ENCODE results near the gene ARL14EP. TPM values are rescaled to one million over a fixed set of nuclear protein-coding genes. Genes with fewer than 3 reads are reported as not detected.

ARL14EP gene
- total RNA-seq, 1 experiment from 2014 or later: 16.2 TPM

- no peak overlapping the region for H3K27ac ChIP-seq
- H3K36me3 ChIP-seq (ENCODE audit: low read depth): no peaks in the 10 kb centered on the region
- DNase-seq: no peak
- H3K79me2 ChIP-seq (ENCODE audit: low read depth): no peaks in the 10 kb centered on the region
- H3F3A ChIP-seq (ENCODE audit: insufficient read depth, low read depth): no peaks in the 10 kb centered on the region
- intact Hi-C loops (cut with micrococcal nuclease; ENCODE audit: unreplicated experiment): no loop called here
- H3K4me1 ChIP-seq (replicated peaks; ENCODE audit: insufficient read depth): no peaks in the 10 kb centered on the region
- no peak overlapping the region for H3K4me2 ChIP-seq
- H3K9me2 ChIP-seq (ENCODE audit: insufficient read depth): peaks cover 6% of the 10 kb centered on the region; the same call in 1 of the 2 replicates
- TF ChIP-seq EZH2 (IDR thresholded peaks at IDR 0.05; ENCODE audit: low read depth): no peak
- no peak for TF ChIP-seq CTCF (conservative IDR thresholded peaks at IDR 0.05)
- H3K27me3 ChIP-seq (ENCODE audit: insufficient read depth, low read depth): 0 out of 2 replicates have a peak, but pooled peaks cover 4% of the 10 kb centered on the region
- H3K4me3 ChIP-seq: no peak overlapping the region
- ChIA-PET POLR2A (ENCODE audit: unreplicated experiment) (no interaction called here), CTCF (no interaction called here)
- H2AFZ ChIP-seq: no peak overlapping the region
- H3K9me3 ChIP-seq (ENCODE audit: insufficient read depth, low read depth): no peaks in the 10 kb centered on the region
- BruUV-seq (replicated peaks): no TSS peak
- no peaks in the 10 kb centered on the region for H4K20me1 ChIP-seq (ENCODE audit: insufficient read depth)
Observed at GRCh38 chr11:30281476-30282288, 41.2 kb upstream of the ARL14EP start.

- Histone ChIP-seq H3K4me2 (no peak overlapping the region), H3K4me1 (replicated peaks; ENCODE audit: insufficient read depth) (no peaks in the 10 kb centered on the region)
Observed at GRCh38 chr11:30282289-30282631, 40.6 kb upstream of the ARL14EP start.

GRCh38 chr11:30284836-30285235 lies 38.1 kb upstream of the ARL14EP start:
- Histone ChIP-seq H3K9me3 (ENCODE audit: insufficient read depth, low read depth) (no peaks in the 10 kb centered on the region), H3K4me3 (no peak overlapping the region), H3K79me2 (ENCODE audit: low read depth) (no peaks in the 10 kb centered on the region), H3K9me2 (ENCODE audit: insufficient read depth) (peaks cover 6% of the 10 kb centered on the region; the same call in 1 of the 2 replicates), H3K27ac (no peak overlapping the region), H3K4me1 (replicated peaks; ENCODE audit: insufficient read depth) (no peaks in the 10 kb centered on the region), H3K4me2 (no peak overlapping the region), H3F3A (ENCODE audit: insufficient read depth, low read depth) (no peaks in the 10 kb centered on the region), H3K27me3 (ENCODE audit: insufficient read depth, low read depth) (peaks cover 7% of the 10 kb centered on the region; the same call in 1 of the 2 replicates), H2AFZ (no peak overlapping the region), H3K36me3 (ENCODE audit: low read depth) (no peaks in the 10 kb centered on the region), H4K20me1 (ENCODE audit: insufficient read depth) (no peaks in the 10 kb centered on the region)
- POLR2A ChIA-PET (ENCODE audit: unreplicated experiment): no interaction called here
- CTCF ChIA-PET: no interaction called here
- no peak for TF ChIP-seq EZH2 (IDR thresholded peaks at IDR 0.05; ENCODE audit: low read depth)
- no peak for TF ChIP-seq CTCF (conservative IDR thresholded peaks at IDR 0.05)
- intact Hi-C loops (cut with micrococcal nuclease; ENCODE audit: unreplicated experiment): no loop called here
- BruUV-seq (replicated peaks): no TSS peak
- no peak for DNase-seq

More at GRCh38 chr11:30282289-30282631, 40.6 kb upstream of the ARL14EP start:
- Histone ChIP-seq H3K4me3 (no peak overlapping the region), H3K27ac (no peak overlapping the region), H3K27me3 (ENCODE audit: insufficient read depth, low read depth) (0 out of 2 replicates have a peak, but pooled peaks cover 4% of the 10 kb centered on the region), H3K36me3 (ENCODE audit: low read depth) (no peaks in the 10 kb centered on the region), H3K9me2 (ENCODE audit: insufficient read depth) (peaks cover 6% of the 10 kb centered on the region; the same call in 1 of the 2 replicates), H2AFZ (no peak overlapping the region), H3K9me3 (ENCODE audit: insufficient read depth, low read depth) (no peaks in the 10 kb centered on the region), H4K20me1 (ENCODE audit: insufficient read depth) (no peaks in the 10 kb centered on the region), H3K79me2 (ENCODE audit: low read depth) (no peaks in the 10 kb centered on the region), H3F3A (ENCODE audit: insufficient read depth, low read depth) (no peaks in the 10 kb centered on the region)
- POLR2A ChIA-PET (ENCODE audit: unreplicated experiment): no interaction called here
- DNase-seq: no peak
- no TSS peak for BruUV-seq (replicated peaks)
- TF ChIP-seq CTCF (conservative IDR thresholded peaks at IDR 0.05): no peak
- TF ChIP-seq EZH2 (IDR thresholded peaks at IDR 0.05; ENCODE audit: low read depth): no peak
- CTCF ChIA-PET: no interaction called here
- intact Hi-C loops (cut with micrococcal nuclease; ENCODE audit: unreplicated experiment): no loop called here
